Thyroid gland (tissue), 4 donors: Measurements from ENCODE around the gene PLG. TPM values are rescaled to one million over a fixed set of nuclear protein-coding genes. Genes with fewer than 3 reads are reported as not detected.
"Not testable (repeated sequence)": the region's sequence is repeated elsewhere in the genome, so short reads cannot be mapped to it uniquely, and the experiment has no call there.

Source experiments
- DNase-seq, 2 donors: peaks; one replicate each; pipeline ENCODE4 v3.0.0-alpha.2; 2019
- H3K27ac ChIP-seq, 3 donors: fragments of 200-600 bp; sonication (generic); 1 replicate in 2 of 3; 2 replicates in 1 of 3; pipeline ENCODE4 v1.5.1; 2016 to 2019; ENCODE audit warnings: mild to moderate bottlenecking in 1 of 3, moderate library complexity in 1 of 3
- H3K27me3 ChIP-seq: fragments of 200-600 bp; sonication (generic); one replicate; pipeline ENCODE4 v1.5.1; 2019
- H3K36me3 ChIP-seq, 2 donors: fragments of 200-600 bp; sonication (generic); one replicate each; pipeline ENCODE4 v1.5.1; 2016 to 2019
- H3K4me1 ChIP-seq, 2 donors: fragments of 200-600 bp; sonication (generic); one replicate each; pipeline ENCODE4 v1.5.1; 2017 to 2019
- H3K4me3 ChIP-seq, 3 donors: fragments of 200-600 bp; sonication (generic); replicated peaks in 1 of 3; 1 replicate in 2 of 3; 2 replicates in 1 of 3; pipeline ENCODE4 v1.5.1; 2016; ENCODE audit warnings: mild to moderate bottlenecking in 1 of 3
- H3K9me3 ChIP-seq: fragments of 200-600 bp; sonication (generic); one replicate; pipeline ENCODE4 v1.5.1; 2017
- POLR2A ChIP-seq, 2 donors: fragments of 450-650 bp; IDR thresholded peaks; one replicate each; pipeline ENCODE4 v1.6.1; 2017; ENCODE audit warnings: antibody characterized with exemption in 2 of 2, mild to moderate bottlenecking in 2 of 2, moderate library complexity in 1 of 2
- WGBS, 2 donors: methylation state at CpG; one replicate each; pipeline ENCODE4 v1.1.5; 2017; 5-methylcytosine and 5-hydroxymethylcytosine counted together
- intact Hi-C: fragments of 100-400 bp; cut with DNase I; formaldehyde crosslinking; loops from one replicate; pipeline ENCODE4 v1.15.1; 2023
- total RNA-seq, 4 donors: library from RNA; depleted of rRNA; stranded (reverse); fragments of >200 nt; gene quantifications; one replicate each; pipeline ENCODE4 v1.2.3, GENCODE V29; 2016
- TF ChIP-seq, protein P1 (sequence below), 6 experiments: fragments of 200-600 bp in 3 of 6; fragments of 450-650 bp in 3 of 6; sonication (generic) in 3 of 6; IDR thresholded peaks; one replicate each; pipeline ENCODE4 v1.5.1; 2016 to 2019; ENCODE audit warnings: antibody characterized with exemption in 6 of 6, mild to moderate bottlenecking in 2 of 6, inconsistent platforms in 1 of 6, moderate library complexity in 1 of 6

PLG gene
- total RNA-seq, 4 donors from 2014 or later: not detected

DNA sequence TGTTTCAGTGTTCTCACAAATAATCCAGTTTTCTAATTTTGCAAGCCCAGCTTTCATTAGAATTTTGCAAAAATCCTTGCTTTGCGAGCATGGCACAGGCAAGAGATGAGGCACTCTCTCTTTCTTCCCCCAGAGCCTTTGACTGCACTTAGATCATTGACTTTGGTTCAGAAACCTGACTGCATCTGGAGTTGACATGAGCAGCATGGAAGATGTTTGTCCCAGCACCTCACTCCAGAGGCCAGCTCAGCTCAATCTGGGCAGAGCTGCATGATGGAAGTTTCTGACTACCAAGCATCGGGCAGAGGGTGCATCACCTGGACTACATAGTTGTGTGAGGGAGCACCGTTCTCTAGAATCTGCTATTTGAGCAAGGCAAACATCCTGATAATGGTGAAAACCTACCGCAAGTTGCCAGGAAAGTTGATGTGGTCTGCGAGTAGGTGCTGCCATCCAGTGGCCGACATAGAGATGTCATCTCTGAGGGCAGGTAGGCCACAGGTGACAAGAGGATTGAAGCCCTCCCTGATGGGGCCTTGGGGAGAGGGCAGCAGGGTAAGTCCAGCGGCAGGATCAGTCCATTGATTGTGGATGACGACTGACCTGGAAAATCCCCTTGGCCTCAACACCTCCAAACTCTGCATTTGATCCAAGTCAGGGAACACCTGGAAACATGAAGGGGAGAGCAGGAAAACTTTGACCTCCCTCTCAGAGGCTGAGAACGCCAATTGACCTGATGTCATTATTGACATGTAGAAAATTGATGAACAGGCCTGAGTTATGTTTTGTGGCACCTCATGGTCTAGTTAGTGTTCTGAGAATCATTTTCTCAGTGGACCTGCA lies 34.2 kb upstream of the PLG start:
- WGBS, 2 donors: 29 to 40% methylated on average over 6 to 9 of the region's 9 CpGs

DNA sequence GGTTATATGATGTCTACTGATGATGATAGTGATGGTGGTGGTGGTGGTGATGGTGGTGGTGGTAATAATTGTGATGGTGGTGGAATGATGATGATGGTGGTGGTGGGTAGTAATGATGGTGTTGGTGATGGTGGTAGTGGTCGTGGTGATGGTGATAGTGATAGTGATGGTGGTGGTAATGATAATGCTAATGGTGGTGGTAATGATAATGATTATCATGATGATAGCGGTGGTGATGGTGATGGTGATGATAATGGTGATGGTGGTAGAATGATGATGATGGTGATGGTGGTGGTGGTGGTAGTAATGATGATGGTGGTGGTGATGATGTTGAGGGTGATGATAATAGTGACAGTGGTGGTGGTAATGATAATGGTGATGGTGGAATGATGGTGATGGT lies 33.5 kb upstream of the PLG start:
- H3K27me3 ChIP-seq: no peaks in the 10 kb centered on the region
- no peaks in the 10 kb centered on the region for H3K36me3 ChIP-seq
- no peak overlapping the region for H3K27ac ChIP-seq
- no peaks in the 10 kb centered on the region for H3K4me1 ChIP-seq
- WGBS, 2 donors: 79 to 81% methylated on average over 2 of the region's 2 CpGs
- no peaks in the 10 kb centered on the region for H3K9me3 ChIP-seq
- H3K4me3 ChIP-seq: no peak overlapping the region
- TF ChIP-seq, protein P1, sequence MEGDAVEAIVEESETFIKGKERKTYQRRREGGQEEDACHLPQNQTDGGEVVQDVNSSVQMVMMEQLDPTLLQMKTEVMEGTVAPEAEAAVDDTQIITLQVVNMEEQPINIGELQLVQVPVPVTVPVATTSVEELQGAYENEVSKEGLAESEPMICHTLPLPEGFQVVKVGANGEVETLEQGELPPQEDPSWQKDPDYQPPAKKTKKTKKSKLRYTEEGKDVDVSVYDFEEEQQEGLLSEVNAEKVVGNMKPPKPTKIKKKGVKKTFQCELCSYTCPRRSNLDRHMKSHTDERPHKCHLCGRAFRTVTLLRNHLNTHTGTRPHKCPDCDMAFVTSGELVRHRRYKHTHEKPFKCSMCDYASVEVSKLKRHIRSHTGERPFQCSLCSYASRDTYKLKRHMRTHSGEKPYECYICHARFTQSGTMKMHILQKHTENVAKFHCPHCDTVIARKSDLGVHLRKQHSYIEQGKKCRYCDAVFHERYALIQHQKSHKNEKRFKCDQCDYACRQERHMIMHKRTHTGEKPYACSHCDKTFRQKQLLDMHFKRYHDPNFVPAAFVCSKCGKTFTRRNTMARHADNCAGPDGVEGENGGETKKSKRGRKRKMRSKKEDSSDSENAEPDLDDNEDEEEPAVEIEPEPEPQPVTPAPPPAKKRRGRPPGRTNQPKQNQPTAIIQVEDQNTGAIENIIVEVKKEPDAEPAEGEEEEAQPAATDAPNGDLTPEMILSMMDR (IDR thresholded peaks at IDR 0.05): no peak
- no peak for TF ChIP-seq POLR2A (IDR thresholded peaks at IDR 0.05)
- DNase-seq: no peak
- intact Hi-C loops: no loop called here

More for the DNA sequence above, 34.2 kb upstream of the PLG start:
- H3K27me3 ChIP-seq: no peaks in the 10 kb centered on the region
- intact Hi-C loops: no loop called here
- no peak overlapping the region for H3K27ac ChIP-seq
- H3K36me3 ChIP-seq: no peaks in the 10 kb centered on the region
- no peaks in the 10 kb centered on the region for H3K4me1 ChIP-seq
- DNase-seq: no peak
- H3K9me3 ChIP-seq: no peaks in the 10 kb centered on the region
- TF ChIP-seq, protein P1 (IDR thresholded peaks at IDR 0.05): peak in 1 of 6 experiments; percentile 11
- no peak for TF ChIP-seq POLR2A (IDR thresholded peaks at IDR 0.05)
- H3K4me3 ChIP-seq: no peak overlapping the region

DNA sequence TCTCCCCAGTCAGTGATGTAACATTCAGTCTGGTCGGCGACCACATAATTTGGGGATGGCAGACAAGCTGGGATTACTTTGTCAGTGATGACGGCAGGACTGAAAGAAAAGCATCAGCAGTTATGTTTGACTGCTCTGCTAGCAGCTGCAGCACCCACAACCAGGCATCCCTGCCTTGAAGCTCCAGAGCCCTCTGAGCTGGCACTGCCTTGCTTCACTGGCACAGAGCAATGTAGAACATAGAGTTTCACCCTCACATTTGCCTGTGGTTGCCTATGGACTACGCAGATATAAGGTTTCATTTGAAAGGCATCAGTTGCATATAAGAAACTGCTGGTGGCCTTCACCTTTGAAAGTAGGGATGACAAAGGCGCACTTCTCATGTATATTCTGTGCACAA lies 25.6 kb upstream of the PLG start:
- H3K4me3 ChIP-seq, H3K9me3 ChIP-seq, intact Hi-C loops, H3K4me1 ChIP-seq, H3K27ac ChIP-seq, DNase-seq, H3K36me3 ChIP-seq, H3K27me3 ChIP-seq: not testable (repeated sequence)
- WGBS, 2 donors: 94 to 95% methylated on average over 5 of the region's 5 CpGs

DNA sequence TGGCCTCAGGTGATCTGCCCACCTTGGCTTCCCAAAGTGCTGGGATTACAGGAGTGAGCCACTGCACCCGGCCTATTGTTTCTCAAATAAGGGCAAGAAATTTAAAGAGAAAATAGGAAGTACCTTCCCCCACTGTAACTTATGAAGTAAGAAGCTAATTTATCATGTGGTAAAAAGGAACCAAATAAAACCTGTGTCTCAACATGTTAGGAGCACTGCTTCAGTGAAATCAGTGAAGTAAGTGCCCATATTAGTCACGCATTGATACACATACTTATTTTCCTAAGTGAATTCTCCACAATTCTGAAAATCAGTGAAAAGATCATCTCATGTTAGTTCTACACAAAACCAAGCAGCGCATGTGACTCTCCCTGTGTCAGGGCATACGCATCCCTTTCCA lies 23.8 kb upstream of the PLG start:
- TF ChIP-seq, protein P1 (IDR thresholded peaks at IDR 0.05): no peak
- TF ChIP-seq POLR2A (IDR thresholded peaks at IDR 0.05): no peak
- H3K4me1 ChIP-seq: no peaks in the 10 kb centered on the region
- no peak for DNase-seq
- H3K27me3 ChIP-seq: no peaks in the 10 kb centered on the region
- WGBS, 2 donors: 72 to 74% methylated on average over 4 of the region's 4 CpGs
- no peaks in the 10 kb centered on the region for H3K36me3 ChIP-seq
- H3K27ac ChIP-seq: no peak overlapping the region
- no peaks in the 10 kb centered on the region for H3K9me3 ChIP-seq
- intact Hi-C loops: no loop called here
- H3K4me3 ChIP-seq: no peak overlapping the region

DNA sequence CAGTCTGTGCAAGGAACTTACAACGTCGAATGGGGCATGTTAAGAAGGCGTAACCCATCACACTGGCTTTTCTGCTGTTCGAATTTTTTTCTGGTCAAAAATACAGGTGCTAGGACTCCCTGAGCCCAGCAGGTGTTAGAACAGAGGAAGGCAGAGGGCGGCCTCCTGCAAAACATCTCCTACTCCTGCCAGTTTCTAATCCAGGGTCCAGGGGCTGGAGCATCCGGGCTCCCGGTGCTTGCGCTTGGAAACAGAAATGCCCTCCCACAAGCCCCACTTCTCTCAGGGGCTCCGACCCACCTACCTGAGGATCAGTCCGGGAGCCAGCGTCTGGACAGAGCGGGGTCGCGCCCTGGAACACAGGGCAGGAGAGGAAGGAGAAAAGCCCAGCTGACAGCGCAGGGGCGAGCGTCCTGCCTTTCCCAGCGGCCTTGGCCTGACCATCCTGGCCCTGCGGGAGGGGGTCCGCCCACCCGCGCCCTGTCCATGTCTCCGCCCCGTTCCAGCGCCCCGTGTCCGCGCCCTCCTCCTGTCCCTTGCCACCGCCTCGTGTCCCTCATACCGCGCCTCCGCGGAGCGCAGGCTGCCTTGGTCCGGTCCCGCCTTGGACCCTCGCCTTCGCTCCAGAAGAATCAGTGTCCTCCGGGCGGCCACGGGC lies 23.2 kb upstream of the PLG start:
- WGBS, 2 donors: 8 to 14% methylated on average over 22 to 39 of the region's 42 CpGs
- TF ChIP-seq POLR2A (IDR thresholded peaks at IDR 0.05): no peak
- TF ChIP-seq, protein P1 (IDR thresholded peaks at IDR 0.05): no peak
- Histone ChIP-seq H3K36me3 (no peaks in the 10 kb centered on the region), H3K27ac (no peak overlapping the region), H3K4me3 (no peak overlapping the region), H3K9me3 (no peaks in the 10 kb centered on the region), H3K4me1 (no peaks in the 10 kb centered on the region), H3K27me3 (no peaks in the 10 kb centered on the region)
- intact Hi-C loops: no loop called here
- DNase-seq: peak; percentile 3 to 12
